Upper lobe of left lung (tissue), 4 donors: Measurements from ENCODE around the gene STIM1.

ENCODE experiments used
- EP300 ChIP-seq, 4 donors: sonication (generic); formaldehyde crosslinking; IDR thresholded peaks; one replicate each; pipeline ENCODE4 v1.5.1; 2017; ENCODE audit warnings: antibody characterized with exemption in 4 of 4, control low read depth in 2 of 4
- POLR2A ChIP-seq, 4 donors: fragments of 450-650 bp; IDR thresholded peaks; one replicate each; pipeline ENCODE4 v1.5.1; 2016 to 2017; ENCODE audit warnings: antibody characterized with exemption in 4 of 4, mild to moderate bottlenecking in 2 of 4
- POLR2AphosphoS5 ChIP-seq, 2 donors: sonication (generic); formaldehyde crosslinking; IDR thresholded peaks; one replicate each; pipeline ENCODE4 v1.5.1; 2017; ENCODE audit warnings: antibody characterized with exemption in 2 of 2
- TF ChIP-seq, protein P1 (sequence below), 6 experiments: fragments of 450-650 bp in 4 of 6; fragments of 200-600 bp in 2 of 6; sonication (generic) in 2 of 6; IDR thresholded peaks; one replicate each; pipeline ENCODE4 v1.5.1; 2016 to 2019; ENCODE audit warnings: antibody characterized with exemption in 6 of 6

DNA sequence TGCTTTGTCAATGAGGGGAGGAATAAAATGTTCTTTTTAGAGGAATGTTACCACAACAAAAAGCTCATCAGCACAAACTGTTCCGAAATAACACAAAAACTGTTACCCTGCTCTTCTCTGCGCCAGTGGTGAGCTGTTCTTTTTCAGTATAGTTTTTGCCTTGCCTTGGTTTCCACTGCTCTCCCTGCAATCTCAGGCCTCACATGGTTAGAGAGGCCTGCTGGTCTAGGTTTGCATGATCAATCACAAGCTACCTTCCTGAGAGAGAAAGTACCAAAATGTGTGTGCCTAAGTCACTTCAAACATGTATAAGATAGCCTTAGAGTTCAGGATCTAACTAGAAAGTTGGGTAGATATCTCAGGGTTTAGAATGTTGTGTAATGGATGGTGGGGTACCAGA, 114.6 kb downstream of the STIM1 start:
- TF ChIP-seq, protein P1, sequence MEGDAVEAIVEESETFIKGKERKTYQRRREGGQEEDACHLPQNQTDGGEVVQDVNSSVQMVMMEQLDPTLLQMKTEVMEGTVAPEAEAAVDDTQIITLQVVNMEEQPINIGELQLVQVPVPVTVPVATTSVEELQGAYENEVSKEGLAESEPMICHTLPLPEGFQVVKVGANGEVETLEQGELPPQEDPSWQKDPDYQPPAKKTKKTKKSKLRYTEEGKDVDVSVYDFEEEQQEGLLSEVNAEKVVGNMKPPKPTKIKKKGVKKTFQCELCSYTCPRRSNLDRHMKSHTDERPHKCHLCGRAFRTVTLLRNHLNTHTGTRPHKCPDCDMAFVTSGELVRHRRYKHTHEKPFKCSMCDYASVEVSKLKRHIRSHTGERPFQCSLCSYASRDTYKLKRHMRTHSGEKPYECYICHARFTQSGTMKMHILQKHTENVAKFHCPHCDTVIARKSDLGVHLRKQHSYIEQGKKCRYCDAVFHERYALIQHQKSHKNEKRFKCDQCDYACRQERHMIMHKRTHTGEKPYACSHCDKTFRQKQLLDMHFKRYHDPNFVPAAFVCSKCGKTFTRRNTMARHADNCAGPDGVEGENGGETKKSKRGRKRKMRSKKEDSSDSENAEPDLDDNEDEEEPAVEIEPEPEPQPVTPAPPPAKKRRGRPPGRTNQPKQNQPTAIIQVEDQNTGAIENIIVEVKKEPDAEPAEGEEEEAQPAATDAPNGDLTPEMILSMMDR (IDR thresholded peaks at IDR 0.05): no peak
- no peak for TF ChIP-seq POLR2A (IDR thresholded peaks at IDR 0.05)
- TF ChIP-seq POLR2AphosphoS5 (IDR thresholded peaks at IDR 0.05): no peak
- no peak for TF ChIP-seq EP300 (IDR thresholded peaks at IDR 0.05)
